Small intestine (tissue), 7 donors: ENCODE measurements around the gene HDDC3. TPM values are rescaled to one million over a fixed set of nuclear protein-coding genes. Genes with fewer than 3 reads are reported as not detected.
A peak's percentile ranks its signal among the peaks of the same experiment; 100 is the strongest.

Source experiments
- DNase-seq, 2 donors: peaks; one replicate each; pipeline versions ENCODE4 v3.0.0 to v3.0.0-alpha.2; 2013
- FAIRE-seq: peaks from 2 replicates; lab custom pipeline; 2012; peaks lifted over from hg19 to GRCh38; lab: Jason Lieb, UNC
- H3K27ac ChIP-seq, 3 donors: one replicate each; pipeline ENCODE4 v1.5.1; 2013; ENCODE audit warnings: low read length in 2 of 3, mild to moderate bottlenecking in 2 of 3, control low read depth in 1 of 3, inconsistent platforms in 1 of 3, low read depth in 1 of 3, moderate library complexity in 1 of 3
- H3K27me3 ChIP-seq, 3 donors: one replicate each; pipeline ENCODE4 v1.6.1; 2013; ENCODE audit warnings: low read length in 3 of 3, inconsistent platforms in 1 of 3; ENCODE audit not compliant: control insufficient read depth in 3 of 3, insufficient read depth in 3 of 3
- H3K36me3 ChIP-seq, 3 donors: one replicate each; pipeline ENCODE4 v1.6.1; 2013; ENCODE audit warnings: low read length in 3 of 3, inconsistent platforms in 1 of 3, low read depth in 1 of 3, mild to moderate bottlenecking in 1 of 3, moderate library complexity in 1 of 3; ENCODE audit not compliant: control insufficient read depth in 3 of 3, insufficient read depth in 2 of 3
- H3K4me1 ChIP-seq, 3 donors: one replicate each; pipeline ENCODE4 v1.6.1; 2013; ENCODE audit warnings: low read length in 2 of 3, inconsistent platforms in 1 of 3, low read depth in 1 of 3, mild to moderate bottlenecking in 1 of 3, moderate library complexity in 1 of 3; ENCODE audit not compliant: control insufficient read depth in 3 of 3, insufficient read depth in 2 of 3
- H3K4me3 ChIP-seq, 3 donors: one replicate each; pipeline ENCODE4 v1.5.1; 2013; ENCODE audit warnings: low read length in 3 of 3, control low read depth in 1 of 3, inconsistent platforms in 1 of 3, low read depth in 1 of 3, mild to moderate bottlenecking in 1 of 3, moderate library complexity in 1 of 3
- H3K9me3 ChIP-seq, 2 donors: one replicate each; pipeline ENCODE4 v1.6.1; 2013; ENCODE audit warnings: low read depth in 1 of 2, low read length in 1 of 2; ENCODE audit not compliant: control insufficient read depth in 2 of 2, insufficient read depth in 1 of 2
- WGBS, 3 donors: extraction: QIAGEN DNeasy Blood & Tissue Kit; methylation state at CpG; one replicate each; pipeline ENCODE4 v1.1.7; 2013; 5-methylcytosine and 5-hydroxymethylcytosine counted together
- polyA plus RNA-seq, 4 donors: library from polyadenylated mRNA; stranded (reverse) in 3 of 4; unstranded in 1 of 4; fragments of 200-250 nt in 3 of 4; fragments of 120-200 nt in 1 of 4; gene quantifications; one replicate each; pipeline versions ENCODE4 v1.2.1 to v1.2.3, GENCODE V29; 2013
- donor health status: healthy with polysubstance abuse.
- donor health status: control.
- donor health status: control.
- donor health status: Bipolar disorder and iron deficiency.
- donor health status: healthy.

HDDC3 gene
- polyA plus RNA-seq, 4 donors, result 21.1 to 33.0 (median 27.2) TPM

- H3K36me3 ChIP-seq, result peaks cover 2 to 38% (median 7%) of the 10 kb centered on the region in 3 donors
- no peaks in the 10 kb centered on the region for H3K9me3 ChIP-seq
- H3K4me3 ChIP-seq, result no peak overlapping the region
- H3K27me3 ChIP-seq, result no peaks in the 10 kb centered on the region
- FAIRE-seq (no peak), DNase-seq (no peak)
- H3K27ac ChIP-seq, result no peak overlapping the region
- WGBS, 3 donors, result 88 to 98% (median 94%) methylated on average over 1 of the region's 1 CpG
- no peaks in the 10 kb centered on the region for H3K4me1 ChIP-seq
Measured at GRCh38 chr15:90968434-90968833, 36.1 kb upstream of the HDDC3 start.

GRCh38 chr15:90967206-90967605 is 34.9 kb upstream of the HDDC3 start:
- no peak overlapping the region for H3K27ac ChIP-seq
- H3K4me3 ChIP-seq, result no peak overlapping the region
- peaks cover 2 to 37% (median 7%) of the 10 kb centered on the region in 3 donors for H3K36me3 ChIP-seq
- DNase-seq (no peak), FAIRE-seq (no peak)
- no peaks in the 10 kb centered on the region for H3K4me1 ChIP-seq
- no peaks in the 10 kb centered on the region for H3K9me3 ChIP-seq
- WGBS, 3 donors, result 86 to 96% (median 96%) methylated on average over 5 of the region's 5 CpGs
- H3K27me3 ChIP-seq, result no peaks in the 10 kb centered on the region

GRCh38 chr15:90966262-90966661 is 33.9 kb upstream of the HDDC3 start:
- WGBS, 3 donors, result 92 to 95% (median 94%) methylated on average over 9 of the region's 9 CpGs
- Histone ChIP-seq H3K9me3 (no peaks in the 10 kb centered on the region), H3K36me3 (peaks cover 2 to 41% (median 7%) of the 10 kb centered on the region in 3 donors), H3K27ac (no peak overlapping the region), H3K27me3 (no peaks in the 10 kb centered on the region), H3K4me1 (no peaks in the 10 kb centered on the region), H3K4me3 (no peak overlapping the region)
- FAIRE-seq (no peak), DNase-seq (no peak)

DNA sequence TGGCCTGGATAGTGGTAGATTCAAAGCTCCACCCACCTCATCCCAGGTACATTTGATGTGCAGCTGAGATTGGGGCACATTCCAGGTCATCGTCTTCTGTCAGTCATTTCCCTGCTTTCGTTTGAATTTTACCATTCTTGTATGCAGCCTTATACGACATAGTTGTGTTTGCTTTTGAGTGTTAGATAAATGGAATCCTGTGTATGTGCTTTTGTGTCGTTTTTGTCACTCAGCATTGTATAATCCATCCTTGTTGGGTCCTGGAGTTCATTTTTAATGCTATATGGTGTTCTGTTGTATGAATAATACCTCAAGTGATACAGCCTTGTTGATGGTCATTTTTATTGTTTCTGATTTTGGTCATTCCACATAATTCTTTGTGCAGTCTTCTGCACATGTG is 29.7 kb upstream of the HDDC3 start:
- DNase-seq (no peak), FAIRE-seq (no peak)
- Histone ChIP-seq H3K4me3 (no peak overlapping the region), H3K36me3 (peaks cover 1 to 48% (median 3%) of the 10 kb centered on the region in 3 donors), H3K9me3 (no peaks in the 10 kb centered on the region), H3K4me1 (peaks cover 0 to 3% (median 0%) of the 10 kb centered on the region in 3 donors), H3K27me3 (no peaks in the 10 kb centered on the region), H3K27ac (no peak overlapping the region)
- 78 to 86% (median 80%) methylated on average over 4 of the region's 4 CpGs for WGBS, 3 donors

- Histone ChIP-seq H3K27ac (no peak overlapping the region), H3K4me3 (no peak overlapping the region), H3K27me3 (no peaks in the 10 kb centered on the region), H3K36me3 (peaks cover 0 to 41% (median 3%) of the 10 kb centered on the region in 3 donors), H3K4me1 (peaks cover 2 to 9% (median 3%) of the 10 kb centered on the region in 3 donors), H3K9me3 (no peaks in the 10 kb centered on the region)
- DNase-seq, result no peak
- WGBS, 3 donors, result 89 to 92% (median 89%) methylated on average over 20 of the region's 20 CpGs
- FAIRE-seq, result no peak
Measured at GRCh38 chr15:90960298-90961091, 28.1 kb upstream of the HDDC3 start.

DNA sequence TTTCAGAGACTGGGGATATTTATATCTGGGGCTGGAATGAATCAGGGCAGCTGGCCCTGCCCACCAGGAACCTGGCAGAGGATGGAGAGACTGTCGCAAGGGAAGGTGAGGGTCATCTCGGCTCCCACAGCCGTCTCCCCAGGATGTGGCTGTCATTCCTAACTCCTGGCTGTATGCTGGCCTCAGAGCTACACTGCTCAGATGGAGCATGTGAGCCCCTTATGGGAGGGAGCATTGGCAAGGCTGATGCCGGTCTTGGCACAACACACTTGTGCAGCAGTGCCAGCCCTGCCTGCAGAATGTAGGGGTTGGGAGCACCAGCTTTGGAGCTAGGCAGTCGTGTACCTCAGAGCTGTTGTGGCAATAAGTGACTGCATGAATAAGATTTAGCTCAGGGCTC is 27.5 kb upstream of the HDDC3 start:
- Histone ChIP-seq H3K27ac (no peak overlapping the region), H3K4me3 (no peak overlapping the region), H3K4me1 (peaks cover 3 to 13% (median 3%) of the 10 kb centered on the region in 3 donors), H3K27me3 (no peaks in the 10 kb centered on the region), H3K36me3 (peaks cover 0 to 41% (median 2%) of the 10 kb centered on the region in 3 donors), H3K9me3 (no peaks in the 10 kb centered on the region)
- 85 to 97% (median 88%) methylated on average over 5 of the region's 5 CpGs for WGBS, 3 donors
- no peak for DNase-seq
- no peak for FAIRE-seq

DNA sequence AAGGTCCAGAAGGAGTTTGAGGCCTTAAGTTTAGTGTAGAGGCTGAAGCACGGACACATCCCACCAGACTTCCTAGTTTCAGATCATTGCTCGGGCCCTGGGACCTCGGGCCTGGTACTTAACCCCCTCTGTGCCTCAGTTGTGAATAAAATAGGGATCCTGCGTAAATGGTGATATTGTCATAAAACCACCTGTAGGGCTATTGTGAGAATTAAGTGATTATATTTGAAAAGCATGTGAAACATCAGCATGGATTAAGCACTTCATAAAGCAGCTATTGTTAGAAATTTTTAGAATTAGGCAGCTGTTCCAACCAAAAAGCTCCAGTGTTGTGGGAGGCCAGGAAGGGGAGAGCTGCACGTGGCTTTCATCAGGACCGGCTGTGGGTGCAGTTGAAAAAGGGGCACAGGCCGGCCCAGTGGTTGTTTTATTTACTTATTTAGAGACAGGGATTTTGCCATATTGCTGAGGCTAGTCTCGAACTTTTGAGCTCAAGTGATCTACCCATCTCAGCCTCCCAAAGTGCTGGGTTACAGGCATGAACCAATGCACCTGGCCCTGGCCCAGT is 26.8 kb upstream of the HDDC3 start:
- H3K4me3 ChIP-seq, result no peak overlapping the region
- 84 to 85% (median 85%) methylated on average over 8 of the region's 8 CpGs for WGBS, 3 donors
- H3K27ac ChIP-seq, result no peak overlapping the region
- H3K4me1 ChIP-seq, result peaks cover 3 to 13% (median 3%) of the 10 kb centered on the region in 3 donors
- DNase-seq (no peak), FAIRE-seq (no peak)
- H3K9me3 ChIP-seq, result no peaks in the 10 kb centered on the region
- no peaks in the 10 kb centered on the region for H3K27me3 ChIP-seq
- peaks cover 0 to 37% (median 0%) of the 10 kb centered on the region in 3 donors for H3K36me3 ChIP-seq

DNA sequence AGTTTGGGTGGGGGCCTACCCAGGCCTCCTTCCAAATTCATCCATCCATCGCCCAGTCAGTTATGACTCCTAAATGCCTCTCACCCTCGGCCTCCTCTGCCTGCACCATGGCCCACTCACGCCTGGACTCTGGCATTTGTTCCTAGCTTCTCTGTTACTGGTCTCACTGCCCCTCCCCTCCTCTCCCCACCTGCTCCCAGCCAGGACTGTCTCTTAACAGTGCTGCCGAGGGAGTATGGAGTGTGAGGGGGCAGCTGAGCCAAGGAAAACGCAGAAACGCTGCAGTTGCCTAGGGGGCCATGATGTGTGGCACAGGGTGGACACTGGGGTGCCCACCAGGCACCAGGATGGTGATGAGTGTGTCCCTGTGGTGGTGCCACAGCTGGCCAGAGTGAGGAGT is 25.4 kb upstream of the HDDC3 start:
- H3K4me3 ChIP-seq, result peak overlapping the region in 2 of 3 donors; percentile 56 to 69
- DNase-seq (peak in 1 of 2 donors; percentile 17), FAIRE-seq (no peak)
- H3K4me1 ChIP-seq, result peaks cover 3 to 13% (median 3%) of the 10 kb centered on the region in 3 donors
- H3K27ac ChIP-seq, result no peak overlapping the region
- peaks cover 0 to 47% (median 3%) of the 10 kb centered on the region in 3 donors for H3K36me3 ChIP-seq
- H3K27me3 ChIP-seq, result no peaks in the 10 kb centered on the region
- H3K9me3 ChIP-seq, result no peaks in the 10 kb centered on the region
- 68 to 83% (median 70%) methylated on average over 6 of the region's 6 CpGs for WGBS, 3 donors
